Myocyte (in vitro differentiated cells): ENCODE measurements around the gene EZH1. TPM values are rescaled to one million over a fixed set of nuclear protein-coding genes. Genes with fewer than 3 reads are reported as not detected.

Experiments
- DNase-seq: peaks from one replicate; pipeline ENCODE4 v3.0.0-alpha.2; 2012; ENCODE audit warnings: low read depth
- total RNA-seq: library from RNA; depleted of rRNA; stranded (reverse); fragments of >200 nt; gene quantifications from 2 replicates; pipeline ENCODE4 v1.2.3, GENCODE V29; 2014

The EZH1 gene
- total RNA-seq, 1 donor from 2014 or later: 24.6 TPM

DNA sequence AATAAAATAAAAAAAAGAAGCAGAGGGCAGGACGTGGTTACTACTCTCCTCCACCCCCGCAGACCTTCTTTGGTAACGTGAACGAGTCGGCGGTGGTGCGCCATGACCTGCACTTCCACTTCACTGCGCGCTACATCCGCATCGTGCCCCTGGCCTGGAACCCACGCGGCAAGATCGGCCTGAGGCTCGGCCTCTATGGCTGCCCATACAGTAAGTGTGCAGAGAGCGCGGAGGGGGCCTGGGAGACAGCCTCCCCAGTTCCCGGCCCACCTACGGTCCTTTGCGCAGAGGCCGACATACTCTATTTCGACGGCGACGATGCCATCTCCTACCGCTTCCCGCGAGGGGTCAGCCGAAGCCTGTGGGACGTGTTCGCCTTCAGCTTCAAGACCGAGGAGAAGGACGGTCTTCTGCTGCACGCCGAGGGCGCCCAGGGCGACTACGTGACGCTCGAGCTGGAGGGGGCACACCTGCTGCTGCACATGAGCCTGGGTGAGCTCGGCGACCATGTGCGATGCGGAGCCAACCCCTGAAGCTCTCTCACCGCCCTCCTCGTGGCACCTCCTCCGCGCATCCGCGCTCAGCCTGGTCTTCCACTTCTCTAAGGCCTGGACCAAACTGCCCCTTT, 59.8 kb downstream of the EZH1 start:
- no peak for DNase-seq

DNA sequence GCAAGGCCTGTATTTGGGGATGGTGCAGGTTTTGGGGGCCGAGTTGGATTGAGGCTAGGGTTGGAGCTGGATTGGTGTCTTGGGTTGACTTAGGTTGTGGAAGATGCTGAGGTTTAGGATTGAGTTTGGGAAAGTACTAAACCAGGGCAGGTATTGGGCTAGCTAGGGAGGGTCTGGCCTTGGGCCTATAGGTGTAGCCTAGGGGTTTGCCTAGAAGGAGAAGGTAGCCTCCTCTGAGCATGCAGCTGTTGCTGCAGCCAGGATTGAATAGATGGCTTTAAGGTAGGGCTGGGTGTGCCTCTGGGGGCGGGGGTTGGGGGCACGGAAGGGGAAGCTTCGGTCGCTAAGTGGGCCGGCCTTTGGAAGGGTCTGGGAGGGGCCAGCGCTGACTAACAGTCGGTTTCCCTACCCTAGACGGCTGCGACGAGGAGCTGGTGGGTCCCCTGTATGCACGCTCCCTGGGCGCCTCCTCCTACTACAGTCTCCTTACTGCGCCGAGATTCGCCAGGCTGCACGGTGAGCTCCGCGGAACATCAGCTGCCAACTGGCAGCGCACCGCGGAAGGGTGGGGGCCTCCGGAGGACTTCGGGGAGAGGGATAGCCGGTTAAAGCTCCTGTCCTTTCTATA, 61.3 kb downstream of the EZH1 start:
- DNase-seq: no peak

DNA sequence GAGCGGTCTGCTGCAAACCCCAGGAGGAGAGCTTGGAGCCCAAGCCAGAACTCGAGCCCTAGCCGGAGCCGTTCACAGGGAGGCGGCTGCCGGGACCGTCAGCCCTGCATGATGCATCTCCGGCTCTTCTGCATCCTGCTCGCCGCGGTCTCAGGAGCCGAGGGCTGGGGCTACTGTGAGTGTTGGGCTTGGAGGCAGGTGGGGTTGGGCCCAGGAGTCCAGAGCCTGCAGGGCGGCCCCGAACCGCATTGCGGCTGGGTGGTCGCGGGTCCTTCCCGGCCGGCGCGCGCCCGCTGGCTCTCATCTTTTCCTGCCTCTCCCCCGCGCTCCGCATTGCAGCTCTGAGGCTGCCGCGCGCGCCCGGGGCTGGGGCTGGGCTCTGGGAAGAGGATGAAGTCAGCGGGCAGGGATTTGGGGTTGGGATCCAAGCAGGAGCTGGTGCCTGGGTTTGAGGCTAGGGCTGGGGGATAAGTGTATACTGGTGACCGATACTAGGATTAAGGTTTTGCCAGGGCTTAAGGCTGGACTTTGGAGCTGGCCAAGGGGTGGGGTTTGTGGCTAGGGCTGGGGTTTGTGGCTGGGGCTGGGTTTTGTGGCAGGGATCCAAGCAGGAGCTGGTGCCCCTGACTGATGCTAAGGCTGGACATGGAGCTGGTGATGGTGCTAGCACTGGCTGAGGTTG, 62.0 kb downstream of the EZH1 start:
- peak; percentile 75 for DNase-seq

DNA sequence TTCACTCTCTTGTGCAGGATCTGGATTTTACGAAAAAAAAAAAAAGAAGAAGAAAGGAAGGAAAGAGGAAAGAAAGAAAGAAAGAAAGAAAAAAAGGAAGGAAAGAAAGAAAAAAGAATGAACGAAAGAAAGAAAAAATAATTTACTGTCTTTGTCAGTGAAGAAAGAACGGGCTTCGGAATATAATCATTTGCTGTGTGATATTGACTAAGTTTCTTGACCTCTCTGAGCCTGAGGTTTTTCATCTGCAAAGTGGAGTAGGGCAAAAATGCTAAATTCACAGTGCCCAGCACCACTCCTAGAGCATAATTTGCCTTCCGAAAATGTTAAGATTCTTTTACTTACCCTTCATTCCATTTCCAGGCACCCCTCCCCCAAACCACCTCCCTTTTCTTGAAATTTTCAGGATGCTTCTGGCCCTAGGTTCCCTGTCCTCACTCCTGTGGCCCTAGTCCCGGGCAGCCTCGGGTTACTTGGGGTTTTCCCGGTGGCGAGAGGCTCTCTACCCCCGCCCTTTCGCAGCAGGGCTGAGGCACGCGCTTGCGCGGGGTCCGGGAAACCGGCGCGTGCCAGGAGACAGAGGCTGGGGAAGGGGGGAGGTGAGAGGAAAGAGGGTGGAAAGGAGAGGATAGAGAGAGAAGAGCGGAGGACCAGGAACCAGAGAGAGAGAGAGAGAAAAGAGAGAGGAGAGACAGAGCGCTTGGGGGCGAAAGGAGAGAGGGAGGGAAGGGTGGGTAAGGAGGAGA, 62.7 kb downstream of the EZH1 start, which contains the start of gene CNTNAP1:
TSS of gene CNTNAP1 (plus strand) at position 556 of the 746 bp plus-strand sequence. CDS start 299 bp downstream, outside the sequence.
- peak; percentile 67 for DNase-seq

DNA sequence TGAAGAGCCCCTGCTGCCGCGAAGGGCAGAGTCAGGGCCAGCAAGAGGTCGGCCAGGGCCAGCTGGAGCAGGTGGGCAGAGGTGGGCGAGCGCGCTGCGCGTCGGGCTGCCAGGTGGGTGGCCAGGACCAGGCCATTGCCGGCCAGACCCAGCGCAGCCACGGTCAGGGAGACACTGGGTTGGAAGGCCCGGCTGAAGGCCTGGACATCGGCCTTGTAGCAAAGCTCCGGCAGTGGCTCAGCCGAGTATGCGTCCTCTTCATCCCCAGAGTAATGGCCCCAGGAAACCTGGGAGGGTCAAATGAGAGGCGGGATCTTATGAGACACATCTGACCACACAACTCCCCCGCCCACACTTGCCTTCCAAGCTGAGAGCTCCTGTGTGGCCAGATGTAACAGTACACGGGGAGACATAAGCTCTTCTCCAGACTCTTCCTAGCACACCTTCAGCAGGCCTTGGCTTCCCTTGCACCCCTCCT, 64.5 kb downstream of the EZH1 start:
- DNase-seq: no peak

DNA sequence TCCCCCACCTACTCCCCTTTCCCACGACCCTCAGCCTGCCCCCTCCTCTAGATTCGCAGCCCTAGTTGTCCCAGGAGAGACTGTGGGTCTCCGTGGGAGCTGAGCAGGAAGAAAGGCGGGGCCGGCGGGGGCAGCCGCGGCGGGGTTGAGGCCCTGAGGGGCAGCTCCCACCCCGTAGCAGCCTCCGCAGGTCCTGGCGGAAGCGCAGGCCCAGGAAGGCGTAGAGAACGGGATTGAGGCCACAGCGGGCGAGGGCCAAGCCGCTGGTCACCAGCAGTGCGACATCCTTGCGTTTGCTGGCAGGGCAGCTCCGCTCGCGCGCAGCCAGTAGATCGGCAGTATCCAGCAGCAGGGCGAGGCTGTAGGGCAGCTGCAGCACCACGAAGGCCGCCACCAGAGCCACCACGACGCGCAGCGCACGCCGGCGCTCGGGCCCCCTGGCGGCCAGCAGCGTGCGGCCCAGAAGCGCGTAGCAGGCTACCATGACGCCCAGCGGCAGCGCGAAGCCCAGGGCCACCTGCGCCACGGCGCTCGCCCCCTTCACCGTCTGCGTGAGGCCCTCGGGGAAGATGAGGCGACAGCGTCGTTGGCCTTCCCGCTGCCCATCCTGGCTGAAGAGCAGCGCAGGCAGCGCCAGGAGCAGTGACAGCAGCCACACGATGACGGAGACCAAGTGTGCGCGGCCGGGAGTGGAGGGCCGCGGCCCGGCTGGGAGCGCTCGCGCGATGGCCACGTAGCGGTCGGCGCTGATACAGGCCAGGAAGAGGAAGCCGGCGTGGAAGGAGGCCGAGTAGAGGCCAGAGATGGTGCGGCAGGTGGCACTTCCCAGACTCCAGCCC, 65.1 kb downstream of the EZH1 start:
- peak; percentile 81 for DNase-seq

DNA sequence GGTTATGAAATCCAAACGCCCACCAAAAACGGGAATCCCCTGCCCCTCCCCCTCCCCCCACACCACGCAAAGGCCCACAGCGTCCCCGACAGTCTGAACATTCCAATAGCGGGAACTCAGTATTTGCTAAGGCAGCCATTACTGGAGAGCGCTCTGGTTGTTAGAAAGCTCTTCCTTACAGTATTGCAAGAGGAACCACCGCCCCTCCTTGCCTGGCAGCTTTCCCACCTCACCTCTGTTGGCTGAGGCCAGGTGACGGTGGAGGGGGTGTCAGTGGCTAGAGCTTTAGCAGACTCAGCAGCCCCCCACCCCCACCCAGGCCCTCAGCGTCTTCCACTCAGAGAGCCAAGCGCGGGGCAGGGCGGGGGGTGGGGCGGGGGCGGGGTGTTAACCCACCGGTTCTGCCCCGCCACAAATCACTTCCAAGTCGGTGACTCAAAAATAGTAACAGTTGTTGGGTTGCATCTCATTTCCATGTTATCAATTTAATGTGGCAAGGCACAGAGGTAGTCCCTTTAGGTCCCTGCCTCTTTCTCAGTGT, 65.8 kb downstream of the EZH1 start:
- peak; percentile 36 for DNase-seq

DNA sequence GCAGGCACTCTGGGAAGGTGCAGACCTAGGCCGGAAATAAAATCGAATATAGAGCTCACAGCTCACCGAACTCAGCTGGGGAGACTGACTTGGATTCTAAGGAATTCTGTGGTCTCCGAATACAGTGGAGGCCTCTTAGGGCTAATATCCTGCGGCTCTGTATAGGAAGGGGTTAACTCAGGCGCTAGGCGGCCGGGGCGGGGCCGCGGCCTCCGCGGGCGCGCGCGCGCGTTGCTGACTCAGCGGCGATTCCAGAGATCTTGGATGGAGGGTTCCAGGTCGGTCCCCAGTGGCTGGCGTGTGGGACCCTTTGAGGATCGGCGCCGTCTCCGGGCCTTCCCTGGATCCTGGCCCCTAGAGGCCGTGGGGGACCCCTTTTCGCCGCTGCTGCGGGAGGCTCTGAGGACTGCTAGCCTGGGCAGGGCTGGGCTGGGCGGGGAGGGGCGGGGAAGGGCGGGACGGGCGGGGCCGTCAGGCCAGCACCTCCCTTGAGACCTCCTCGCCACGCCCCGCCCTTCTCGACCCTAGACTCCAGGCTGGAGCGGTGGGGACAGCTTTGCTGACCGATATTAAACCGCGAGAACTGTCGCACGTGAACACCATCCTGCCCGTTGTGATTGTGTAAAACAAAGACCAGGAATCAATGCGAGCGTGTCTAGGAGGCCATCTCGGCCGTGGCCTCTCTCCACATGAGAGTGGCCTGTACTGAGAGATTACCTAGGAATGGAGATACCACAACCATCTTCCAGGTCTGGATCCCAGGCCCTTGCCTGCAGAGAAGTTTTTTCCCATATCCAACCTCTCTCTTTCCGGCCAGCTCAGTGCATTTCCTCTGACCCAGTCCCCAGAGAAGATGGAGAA, 66.7 kb downstream of the EZH1 start:
- DNase-seq: peak; percentile 90

DNA sequence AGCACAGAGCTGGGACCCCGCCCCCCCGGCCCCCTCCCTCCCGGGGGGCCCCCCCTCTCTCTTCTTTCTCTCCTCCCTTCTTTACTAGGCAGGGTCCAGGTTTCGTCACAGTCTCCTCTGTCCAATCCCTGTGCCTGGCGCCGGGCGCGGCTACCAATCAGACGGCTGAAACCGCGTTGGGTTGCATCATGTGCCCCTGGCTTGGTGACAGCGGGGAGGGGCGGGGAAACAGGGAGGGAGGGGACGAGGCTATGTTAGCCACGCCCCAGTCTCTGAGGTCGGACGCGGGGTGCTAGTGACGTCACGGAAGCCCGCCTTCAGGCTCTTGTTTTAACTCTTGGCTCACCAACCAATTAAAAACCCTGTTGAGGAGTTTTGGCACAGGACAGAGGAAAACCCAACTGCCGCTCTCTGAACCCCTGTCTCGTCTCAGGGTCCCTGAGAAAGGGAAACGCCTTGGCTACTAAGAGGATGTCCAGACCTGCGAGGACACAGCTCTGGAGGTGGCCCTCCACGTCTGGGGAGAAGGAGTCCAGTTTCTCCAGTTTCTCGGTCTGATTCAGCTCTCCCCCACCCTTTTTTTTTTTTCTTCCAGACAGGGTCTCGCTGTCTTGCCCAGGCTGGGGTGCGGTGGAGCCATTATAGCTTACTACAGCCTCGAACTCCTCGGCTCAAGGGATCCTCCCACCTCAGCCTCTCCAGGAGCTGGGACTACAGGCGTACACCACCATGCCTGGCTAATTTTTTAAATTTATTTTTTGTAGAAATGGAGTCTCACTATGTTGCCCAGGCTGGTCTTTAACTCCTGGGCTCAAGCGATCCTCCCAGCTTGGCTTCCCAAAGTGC, 67.6 kb downstream of the EZH1 start:
- peak; percentile 100 for DNase-seq

DNA sequence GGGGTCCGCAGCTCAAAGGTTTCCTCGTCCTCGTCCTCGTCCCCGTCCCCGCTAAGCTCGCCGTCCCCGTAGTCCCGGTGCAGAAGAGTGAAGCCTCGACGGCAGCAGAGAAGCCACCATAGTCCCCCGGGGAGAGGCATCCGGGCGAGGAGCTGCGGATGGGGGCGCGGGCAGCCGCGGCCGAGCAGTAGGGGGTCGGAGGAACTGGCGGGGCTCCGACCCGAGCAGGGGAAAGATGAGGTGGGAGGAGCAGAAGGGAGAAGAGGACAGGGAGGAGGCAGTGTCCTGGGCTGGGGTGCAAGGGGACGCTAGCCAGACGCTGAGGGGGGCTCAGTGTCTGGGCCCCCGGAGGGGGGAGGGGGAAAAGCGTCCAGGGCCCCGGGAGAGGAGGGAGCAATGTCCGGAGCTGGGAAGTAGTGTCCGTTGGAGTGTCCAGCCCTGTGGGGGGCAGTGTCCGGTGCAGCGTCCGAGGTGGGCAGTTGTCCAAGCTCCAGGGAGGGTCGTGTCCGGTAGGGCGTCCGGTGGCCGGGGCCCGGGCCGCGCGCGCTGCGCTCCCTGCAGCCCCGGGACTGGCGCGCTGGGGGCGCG, 68.3 kb downstream of the EZH1 start, which contains the start of gene PLEKHH3:
TSS of gene PLEKHH3 (minus strand) at position 571 of the 588 bp plus-strand sequence. CDS start at position 140, 431 bp downstream.
- no peak for DNase-seq

DNA sequence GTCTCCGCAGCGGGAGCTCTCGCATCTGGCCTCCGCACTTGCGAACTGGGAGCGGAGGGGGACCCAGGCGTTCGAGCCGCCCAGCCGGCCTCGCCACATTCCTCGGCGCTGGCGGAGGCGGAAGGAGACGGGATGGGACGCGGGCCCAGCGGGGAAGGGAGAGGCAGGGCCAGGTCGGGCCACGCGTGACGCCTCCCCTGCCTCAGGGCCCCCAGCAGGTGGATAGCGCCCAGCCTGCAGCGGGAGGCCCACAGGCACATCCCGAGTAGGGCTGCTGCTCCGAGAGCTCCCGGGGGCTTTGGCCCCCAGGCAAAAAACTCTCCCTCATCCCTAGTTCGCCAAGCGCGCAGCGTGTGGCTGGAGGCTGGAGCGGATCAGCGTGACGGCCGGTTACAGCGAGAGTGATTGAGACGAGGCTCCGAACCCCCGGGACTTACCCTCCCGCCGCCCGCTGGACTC, 68.8 kb downstream of the EZH1 start:
- DNase-seq: peak; percentile 60

DNA sequence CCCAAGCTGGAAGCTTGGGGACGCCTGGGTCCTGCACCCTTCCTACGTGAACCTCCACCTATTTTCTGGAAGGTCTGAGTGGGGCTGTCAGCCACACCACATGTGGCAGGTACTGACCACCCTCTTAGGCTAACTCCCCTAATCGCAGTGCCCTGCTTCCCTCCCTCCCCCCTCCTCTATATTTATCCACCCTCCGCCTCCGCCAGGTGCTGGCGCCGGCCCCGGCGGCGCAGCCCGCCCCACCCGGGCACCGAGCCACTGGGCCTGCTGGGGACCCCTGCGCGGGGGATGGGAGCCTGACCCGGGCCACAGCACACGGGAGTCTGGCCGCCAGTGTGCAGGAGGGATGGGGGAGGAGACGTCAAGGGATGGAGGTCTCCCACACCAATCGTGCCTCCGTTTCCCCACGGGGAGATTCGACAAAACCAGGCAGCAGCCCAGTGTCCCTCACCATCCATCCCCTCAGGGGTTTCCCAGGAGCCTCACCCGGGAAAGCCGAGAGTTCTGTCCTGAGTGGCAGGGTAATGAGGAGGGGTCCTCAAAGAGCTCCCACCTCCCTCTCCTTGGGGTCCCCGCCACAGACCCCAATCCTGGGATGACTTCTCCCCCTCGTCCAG, 69.4 kb downstream of the EZH1 start:
- DNase-seq: peak; percentile 65

DNA sequence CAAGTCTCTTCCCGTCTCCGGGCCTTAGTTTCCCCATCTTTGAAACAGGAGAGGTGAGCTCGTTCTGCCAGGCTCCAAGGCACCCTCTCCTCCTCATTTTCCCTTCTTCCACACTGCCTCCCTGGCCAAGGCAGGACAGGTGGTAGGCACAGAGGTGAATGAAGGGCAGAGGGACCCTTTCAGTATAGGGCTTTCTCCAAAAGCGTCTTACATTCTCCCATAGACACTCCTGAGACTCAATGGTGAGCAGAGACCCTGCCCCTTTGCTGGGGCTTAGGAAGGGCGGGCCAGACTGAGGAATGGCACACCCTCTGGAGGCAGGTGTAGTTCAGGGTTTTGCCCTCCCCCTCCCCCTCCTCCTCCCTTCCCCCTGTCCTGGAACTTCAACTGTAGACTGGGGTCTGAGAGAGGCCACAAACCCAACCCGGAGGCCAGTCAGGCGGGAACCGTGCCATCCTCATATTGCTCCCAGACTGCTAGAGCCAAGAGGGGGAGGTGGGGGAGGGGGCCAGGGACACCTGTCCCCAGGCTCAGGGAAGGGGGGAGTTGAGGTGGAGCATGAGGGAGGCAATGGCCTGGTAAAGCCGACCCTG, 70.0 kb downstream of the EZH1 start:
- peak; percentile 75 for DNase-seq

DNA sequence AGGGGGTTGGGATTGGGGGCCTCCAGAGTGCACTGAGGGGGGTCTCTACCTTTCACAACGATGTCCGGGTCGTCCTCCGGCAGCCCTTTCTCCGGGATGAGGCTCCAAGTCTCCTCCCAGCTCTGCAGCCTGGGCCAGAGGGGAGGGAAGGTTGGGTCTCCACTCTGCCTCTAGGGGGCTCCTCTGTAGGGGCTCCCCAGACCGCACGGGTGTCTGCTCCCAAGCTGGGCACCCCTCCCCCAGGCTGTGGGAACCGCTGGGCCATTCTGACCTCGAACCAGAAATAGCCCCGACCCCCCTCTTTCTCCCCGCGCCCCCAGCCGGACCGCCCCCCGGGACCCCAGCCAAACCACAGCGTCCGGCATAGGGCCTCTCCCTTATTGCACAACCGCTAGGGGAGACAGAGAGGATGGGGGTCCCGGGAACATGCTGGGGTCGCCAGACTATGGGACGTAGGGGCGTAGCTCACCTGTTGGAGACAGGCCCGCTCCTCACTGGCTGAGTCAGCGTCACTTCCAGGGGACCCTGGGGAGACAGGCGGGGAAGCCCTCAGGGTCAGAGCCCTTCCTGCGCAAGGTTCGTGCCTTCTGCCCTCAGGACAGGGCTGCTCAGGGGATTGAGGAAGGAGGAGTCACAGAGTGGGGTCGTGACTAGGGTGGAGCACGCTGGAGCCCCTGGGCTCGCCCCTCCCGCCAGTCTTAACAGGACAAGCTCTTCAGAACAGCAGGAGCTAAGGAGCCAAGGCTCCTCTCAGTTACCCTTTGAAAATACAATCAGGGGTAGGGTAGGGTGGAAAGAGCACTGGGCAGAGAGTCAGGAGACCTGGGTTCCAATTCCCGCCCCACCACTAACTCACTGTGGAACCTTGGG, 70.7 kb downstream of the EZH1 start:
- DNase-seq: peak; percentile 82

DNA sequence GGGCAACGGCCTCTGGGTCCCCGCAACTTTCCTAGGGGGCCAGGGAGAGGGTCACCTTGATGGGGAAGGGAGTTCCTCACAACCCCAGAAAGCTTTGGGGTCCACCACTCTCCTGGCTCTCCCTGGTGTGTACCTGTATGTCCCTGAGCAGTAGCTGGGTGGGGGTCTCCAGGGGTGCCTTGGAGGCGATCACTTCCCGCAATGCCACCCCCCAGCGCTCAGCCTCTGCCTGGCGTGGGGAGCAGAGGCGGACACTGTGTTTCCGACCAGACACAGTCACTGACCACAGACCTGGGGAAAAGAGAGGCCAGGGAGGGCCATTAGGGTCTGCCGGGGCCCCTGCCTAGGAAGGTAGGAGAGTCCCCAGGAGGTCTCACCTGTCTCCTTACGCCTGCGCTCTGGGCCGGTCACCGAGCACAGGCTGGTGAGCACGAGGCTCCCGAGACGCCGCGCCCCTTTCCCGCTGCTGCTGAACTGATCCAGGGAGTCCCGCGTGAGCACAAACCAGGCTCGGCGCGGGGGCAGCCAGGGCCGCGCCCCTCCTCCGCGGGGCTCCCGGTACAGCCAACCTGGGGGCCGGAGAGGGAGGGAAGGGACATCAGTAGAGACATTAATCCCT, 71.5 kb downstream of the EZH1 start:
- DNase-seq: no peak
